Activated naive CD8-positive, alpha-beta T cell treated with anti-CD3 and anti-CD28 coated beads, Interleukin-2, amount 50 U/mL, for 24 hours (primary cell): ENCODE measurements around the gene AFM.

Experiments used
- ATAC-seq: fragments of 150-1000 bp; cut with Tn5 transposase; one replicate; pipeline ENCODE4 v1.10.0; 2021
- DNase-seq: peaks from one replicate; pipeline ENCODE4 v3.0.0; 2021
- H3K27ac Mint-ChIP-seq: one replicate; pipeline ENCODE4 v1.8.0; 2021; ENCODE audit warnings: mild to moderate bottlenecking, mixed read lengths
- H3K27me3 Mint-ChIP-seq: one replicate; pipeline ENCODE4 v1.8.0; 2021; ENCODE audit warnings: mixed read lengths
- H3K36me3 Mint-ChIP-seq: one replicate; pipeline ENCODE4 v1.8.0; 2021; ENCODE audit warnings: low read depth, mixed read lengths
- H3K4me1 Mint-ChIP-seq: one replicate; pipeline ENCODE4 v1.8.0; 2021; ENCODE audit warnings: mixed read lengths
- H3K4me3 Mint-ChIP-seq: one replicate; pipeline ENCODE4 v1.8.0; 2021; ENCODE audit warnings: mild to moderate bottlenecking, moderate library complexity, mixed read lengths
- H3K9me3 Mint-ChIP-seq: one replicate; pipeline ENCODE4 v1.8.0; 2021; ENCODE audit warnings: mixed read lengths

The AFM gene

GRCh38 chr4:73443224-73443623, 38.3 kb upstream of the AFM start:
- no peak for ATAC-seq
- no peak overlapping the region for H3K27ac Mint-ChIP-seq
- H3K4me3 Mint-ChIP-seq: no peak overlapping the region
- H3K27me3 Mint-ChIP-seq: peaks cover 8% of the 10 kb centered on the region
- no peaks in the 10 kb centered on the region for H3K4me1 Mint-ChIP-seq
- no peaks in the 10 kb centered on the region for H3K36me3 Mint-ChIP-seq
- H3K9me3 Mint-ChIP-seq: no peaks in the 10 kb centered on the region
- no peak for DNase-seq

- H3K27me3 Mint-ChIP-seq: peaks cover 8% of the 10 kb centered on the region
- no peak overlapping the region for H3K27ac Mint-ChIP-seq
- no peaks in the 10 kb centered on the region for H3K36me3 Mint-ChIP-seq
- ATAC-seq: no peak
- DNase-seq: no peak
- H3K9me3 Mint-ChIP-seq: no peaks in the 10 kb centered on the region
- H3K4me3 Mint-ChIP-seq: no peak overlapping the region
- H3K4me1 Mint-ChIP-seq: no peaks in the 10 kb centered on the region
Observed at GRCh38 chr4:73445383-73446335, 35.9 kb upstream of the AFM start.

- H3K27me3 Mint-ChIP-seq: peaks cover 8% of the 10 kb centered on the region
- H3K9me3 Mint-ChIP-seq: no peaks in the 10 kb centered on the region
- no peak overlapping the region for H3K4me3 Mint-ChIP-seq
- no peak overlapping the region for H3K27ac Mint-ChIP-seq
- H3K36me3 Mint-ChIP-seq: no peaks in the 10 kb centered on the region
- no peak for DNase-seq
- H3K4me1 Mint-ChIP-seq: no peaks in the 10 kb centered on the region
- ATAC-seq: peak; percentile 59
Observed at GRCh38 chr4:73446336-73446938, 35.1 kb upstream of the AFM start.

GRCh38 chr4:73447671-73448070, 33.9 kb upstream of the AFM start:
- ATAC-seq: no peak
- H3K36me3 Mint-ChIP-seq: no peaks in the 10 kb centered on the region
- H3K27me3 Mint-ChIP-seq: peaks cover 6% of the 10 kb centered on the region
- no peak overlapping the region for H3K4me3 Mint-ChIP-seq
- H3K27ac Mint-ChIP-seq: no peak overlapping the region
- no peaks in the 10 kb centered on the region for H3K9me3 Mint-ChIP-seq
- H3K4me1 Mint-ChIP-seq: no peaks in the 10 kb centered on the region
- no peak for DNase-seq

GRCh38 chr4:73448448-73449203, 32.9 kb upstream of the AFM start:
- Mint-ChIP-seq H3K9me3 (no peaks in the 10 kb centered on the region), H3K27ac (no peak overlapping the region), H3K4me1 (no peaks in the 10 kb centered on the region), H3K4me3 (no peak overlapping the region), H3K27me3 (peaks cover 9% of the 10 kb centered on the region), H3K36me3 (no peaks in the 10 kb centered on the region)
- ATAC-seq: no peak
- no peak for DNase-seq

DNA sequence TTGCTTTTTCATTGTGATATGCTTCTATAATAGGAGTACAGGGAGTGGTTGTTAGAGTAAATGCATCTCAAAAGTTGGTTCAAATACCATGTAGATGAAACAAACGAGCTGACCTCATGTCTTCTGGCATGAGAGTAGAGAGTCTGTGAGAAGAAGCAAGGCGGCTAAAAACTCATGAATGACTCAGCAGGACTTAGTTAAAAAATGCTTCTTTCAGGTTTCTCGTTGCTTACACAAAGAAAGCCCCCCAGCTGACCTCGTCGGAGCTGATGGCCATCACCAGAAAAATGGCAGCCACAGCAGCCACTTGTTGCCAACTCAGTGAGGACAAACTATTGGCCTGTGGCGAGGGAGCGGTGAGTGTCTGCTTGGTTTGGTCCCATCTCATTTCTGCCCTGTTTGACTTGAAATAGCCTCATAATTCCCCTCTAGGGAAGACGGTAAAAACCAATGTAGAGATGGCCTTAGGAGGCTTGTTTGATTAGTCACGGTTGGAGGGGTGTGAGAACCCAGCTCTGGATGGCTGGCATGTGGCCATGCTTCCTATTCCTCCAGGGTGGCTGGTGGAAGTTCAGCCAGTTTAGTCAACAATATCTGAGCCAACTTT, 31.0 kb upstream of the AFM start:
- Mint-ChIP-seq H3K4me1 (no peaks in the 10 kb centered on the region), H3K4me3 (no peak overlapping the region), H3K36me3 (no peaks in the 10 kb centered on the region), H3K27ac (no peak overlapping the region), H3K9me3 (no peaks in the 10 kb centered on the region), H3K27me3 (peaks cover 7% of the 10 kb centered on the region)
- DNase-seq (no peak), ATAC-seq (no peak)

DNA sequence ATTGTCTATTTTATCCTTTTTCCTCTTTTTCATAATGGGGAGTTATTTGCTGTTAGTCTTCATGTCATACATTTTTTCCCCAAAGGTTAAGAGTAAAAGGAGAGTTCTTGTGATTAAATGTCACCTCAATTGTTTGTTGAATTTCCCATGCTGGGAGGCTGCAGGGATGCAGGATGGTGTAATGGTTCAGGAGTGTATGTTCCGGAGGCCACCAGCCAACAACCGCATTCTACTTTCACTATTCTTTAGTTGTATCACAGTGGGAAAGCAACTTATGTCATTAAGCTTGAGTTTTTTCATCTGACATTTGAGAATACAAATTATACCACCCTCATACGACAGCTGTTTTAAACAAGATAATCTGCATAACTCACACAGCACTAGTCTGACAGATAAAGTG, 30.1 kb upstream of the AFM start:
- H3K9me3 Mint-ChIP-seq: no peaks in the 10 kb centered on the region
- peaks cover 7% of the 10 kb centered on the region for H3K27me3 Mint-ChIP-seq
- H3K36me3 Mint-ChIP-seq: no peaks in the 10 kb centered on the region
- DNase-seq: no peak
- no peak for ATAC-seq
- H3K27ac Mint-ChIP-seq: no peak overlapping the region
- H3K4me1 Mint-ChIP-seq: no peaks in the 10 kb centered on the region
- no peak overlapping the region for H3K4me3 Mint-ChIP-seq

DNA sequence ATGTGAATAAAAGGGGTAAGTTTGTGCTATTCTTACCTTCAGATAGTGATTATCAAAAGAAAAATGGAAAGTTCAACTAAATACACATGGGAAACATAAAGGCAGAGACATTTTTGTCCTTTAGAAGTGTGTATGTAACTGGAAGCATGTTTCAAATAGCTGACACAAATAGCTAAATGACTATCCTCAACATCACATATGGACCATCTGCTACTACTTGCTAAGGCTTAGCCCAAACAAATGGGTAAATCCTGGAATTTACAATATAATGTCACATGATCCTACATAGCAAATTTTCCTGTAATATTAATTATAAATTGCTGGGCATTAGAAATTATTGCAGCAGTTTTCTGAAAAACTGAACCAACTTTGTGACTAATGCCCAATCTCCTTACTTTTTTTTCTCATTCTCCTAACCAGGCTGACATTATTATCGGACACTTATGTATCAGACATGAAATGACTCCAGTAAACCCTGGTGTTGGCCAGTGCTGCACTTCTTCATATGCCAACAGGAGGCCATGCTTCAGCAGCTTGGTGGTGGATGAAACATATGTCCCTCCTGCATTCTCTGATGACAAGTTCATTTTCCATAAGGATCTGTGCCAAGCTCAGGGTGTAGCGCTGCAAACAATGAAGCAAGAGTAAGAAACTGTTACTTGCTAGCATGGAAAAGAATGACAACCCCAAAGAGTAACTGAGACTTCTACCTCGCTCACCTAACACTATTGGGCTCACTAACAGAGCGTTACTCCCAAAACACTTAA, 29.4 kb upstream of the AFM start:
- peaks cover 6% of the 10 kb centered on the region for H3K27me3 Mint-ChIP-seq
- no peaks in the 10 kb centered on the region for H3K9me3 Mint-ChIP-seq
- H3K27ac Mint-ChIP-seq: no peak overlapping the region
- DNase-seq (no peak), ATAC-seq (no peak)
- H3K4me1 Mint-ChIP-seq: no peaks in the 10 kb centered on the region
- H3K36me3 Mint-ChIP-seq: no peaks in the 10 kb centered on the region
- H3K4me3 Mint-ChIP-seq: no peak overlapping the region

DNA sequence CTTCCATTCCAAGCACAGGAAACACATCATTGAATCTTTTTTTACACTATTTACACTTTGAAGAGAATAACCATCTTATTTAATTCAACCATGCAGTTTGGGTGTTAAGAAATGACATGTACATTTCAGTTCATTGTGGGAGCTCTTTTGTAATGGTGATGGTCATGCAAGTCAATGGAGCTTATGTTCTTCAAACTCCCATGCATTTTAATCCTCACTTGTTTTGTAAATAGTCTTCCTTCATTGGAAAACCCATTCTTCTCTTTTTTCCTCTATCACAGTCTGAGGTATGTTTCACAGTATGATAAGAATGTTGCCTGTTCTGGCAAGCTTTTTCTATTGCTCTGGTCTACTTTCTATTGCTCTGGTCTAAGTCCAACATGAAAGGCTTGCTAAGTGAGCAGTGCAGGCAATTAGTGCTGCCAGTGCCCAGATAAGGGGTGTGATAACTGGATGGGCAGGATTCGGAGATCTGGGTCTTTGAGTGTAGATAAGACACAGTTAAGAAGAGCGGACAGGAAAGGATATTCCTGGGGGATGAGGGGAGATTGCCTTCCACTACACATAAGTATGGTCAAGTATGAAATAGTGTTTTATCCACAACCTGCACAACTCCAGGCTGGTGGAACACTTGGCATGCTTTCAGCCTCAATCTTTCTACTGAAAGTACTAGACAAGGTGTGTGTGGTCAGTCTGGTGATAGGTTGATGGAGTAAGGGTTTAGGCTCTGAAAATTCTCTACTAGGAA, 28.4 kb upstream of the AFM start:
- H3K4me3 Mint-ChIP-seq: no peak overlapping the region
- no peak for ATAC-seq
- DNase-seq: no peak

DNA sequence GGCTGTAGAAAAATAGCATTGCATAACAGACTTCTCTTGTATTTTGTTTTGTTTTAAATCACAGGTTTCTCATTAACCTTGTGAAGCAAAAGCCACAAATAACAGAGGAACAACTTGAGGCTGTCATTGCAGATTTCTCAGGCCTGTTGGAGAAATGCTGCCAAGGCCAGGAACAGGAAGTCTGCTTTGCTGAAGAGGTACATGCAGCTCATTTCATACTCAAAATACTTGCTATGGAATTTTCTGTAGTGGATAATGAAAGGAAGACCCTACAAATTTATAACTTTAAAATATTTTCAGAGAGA, 27.9 kb upstream of the AFM start:
- H3K4me3 Mint-ChIP-seq: no peak overlapping the region
- DNase-seq (no peak), ATAC-seq (no peak)
- H3K4me1 Mint-ChIP-seq: no peaks in the 10 kb centered on the region
- no peaks in the 10 kb centered on the region for H3K36me3 Mint-ChIP-seq
- no peaks in the 10 kb centered on the region for H3K9me3 Mint-ChIP-seq
- no peak overlapping the region for H3K27ac Mint-ChIP-seq
- H3K27me3 Mint-ChIP-seq: peaks cover 3% of the 10 kb centered on the region

More for the DNA sequence above, 28.4 kb upstream of the AFM start:
- H3K9me3 Mint-ChIP-seq: no peaks in the 10 kb centered on the region
- no peaks in the 10 kb centered on the region for H3K36me3 Mint-ChIP-seq
- H3K27ac Mint-ChIP-seq: no peak overlapping the region
- H3K27me3 Mint-ChIP-seq: peaks cover 3% of the 10 kb centered on the region
- H3K4me1 Mint-ChIP-seq: no peaks in the 10 kb centered on the region

GRCh38 chr4:73454920-73455319, 26.6 kb upstream of the AFM start:
- Mint-ChIP-seq H3K27me3 (peaks cover 3% of the 10 kb centered on the region), H3K27ac (no peak overlapping the region), H3K36me3 (no peaks in the 10 kb centered on the region), H3K4me1 (no peaks in the 10 kb centered on the region), H3K4me3 (no peak overlapping the region), H3K9me3 (no peaks in the 10 kb centered on the region)
- DNase-seq (no peak), ATAC-seq (no peak)

DNA sequence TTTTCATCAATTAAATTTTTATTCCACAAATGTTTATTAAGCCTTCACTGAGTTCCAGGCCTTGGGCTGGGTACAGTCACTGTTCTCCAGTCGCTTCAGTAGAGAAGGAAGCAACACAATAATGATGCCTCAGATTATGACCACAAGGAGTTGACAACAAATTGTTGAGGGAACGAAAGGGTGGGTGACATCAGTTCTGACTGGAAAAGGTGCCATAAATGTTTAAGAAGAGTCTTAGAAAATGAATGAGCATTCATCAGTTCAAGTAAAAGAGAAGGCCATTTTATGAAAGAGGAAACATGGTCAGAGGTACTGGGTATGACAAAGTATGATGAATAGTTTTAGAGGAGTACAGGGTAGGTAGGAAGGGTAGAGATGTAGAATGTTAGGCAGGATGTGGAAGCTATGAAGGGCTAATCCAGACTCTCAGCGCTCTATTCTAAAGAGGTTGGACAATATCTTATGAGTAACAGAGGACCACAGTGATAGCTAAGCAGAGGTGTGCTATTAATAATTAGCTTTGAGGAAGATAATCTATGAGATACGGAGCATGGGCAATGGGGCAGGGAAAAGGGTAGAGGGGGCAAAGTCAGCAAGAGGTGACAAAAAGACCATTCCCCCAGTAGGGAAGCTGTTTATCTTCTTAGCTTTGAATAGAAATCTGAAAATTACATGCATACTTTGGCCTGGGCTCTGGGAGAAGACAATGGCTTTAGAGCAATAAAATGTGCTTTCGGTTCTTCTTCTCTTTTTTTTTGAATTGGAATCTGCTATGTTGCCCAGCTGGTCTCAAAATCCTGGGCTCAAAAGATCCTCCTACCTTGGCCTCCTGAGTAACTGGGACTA, 25.1 kb upstream of the AFM start:
- DNase-seq (no peak), ATAC-seq (no peak)
- Mint-ChIP-seq H3K27ac (no peak overlapping the region), H3K4me3 (no peak overlapping the region), H3K27me3 (peaks cover 5% of the 10 kb centered on the region), H3K4me1 (no peaks in the 10 kb centered on the region), H3K9me3 (no peaks in the 10 kb centered on the region), H3K36me3 (no peaks in the 10 kb centered on the region)
